ENCODE data around the gene STXBP2. TPM values are rescaled to one million over a fixed set of nuclear protein-coding genes. Genes with fewer than 3 reads are reported as not detected.

STXBP2 gene
- total and polyA plus RNA-seq, 9 of the 15 experiments (the other 6 are each of a cell fraction or from before 2014, with no cell fraction given) = 2.5 to 163 (median 71.3) TPM

DNA sequence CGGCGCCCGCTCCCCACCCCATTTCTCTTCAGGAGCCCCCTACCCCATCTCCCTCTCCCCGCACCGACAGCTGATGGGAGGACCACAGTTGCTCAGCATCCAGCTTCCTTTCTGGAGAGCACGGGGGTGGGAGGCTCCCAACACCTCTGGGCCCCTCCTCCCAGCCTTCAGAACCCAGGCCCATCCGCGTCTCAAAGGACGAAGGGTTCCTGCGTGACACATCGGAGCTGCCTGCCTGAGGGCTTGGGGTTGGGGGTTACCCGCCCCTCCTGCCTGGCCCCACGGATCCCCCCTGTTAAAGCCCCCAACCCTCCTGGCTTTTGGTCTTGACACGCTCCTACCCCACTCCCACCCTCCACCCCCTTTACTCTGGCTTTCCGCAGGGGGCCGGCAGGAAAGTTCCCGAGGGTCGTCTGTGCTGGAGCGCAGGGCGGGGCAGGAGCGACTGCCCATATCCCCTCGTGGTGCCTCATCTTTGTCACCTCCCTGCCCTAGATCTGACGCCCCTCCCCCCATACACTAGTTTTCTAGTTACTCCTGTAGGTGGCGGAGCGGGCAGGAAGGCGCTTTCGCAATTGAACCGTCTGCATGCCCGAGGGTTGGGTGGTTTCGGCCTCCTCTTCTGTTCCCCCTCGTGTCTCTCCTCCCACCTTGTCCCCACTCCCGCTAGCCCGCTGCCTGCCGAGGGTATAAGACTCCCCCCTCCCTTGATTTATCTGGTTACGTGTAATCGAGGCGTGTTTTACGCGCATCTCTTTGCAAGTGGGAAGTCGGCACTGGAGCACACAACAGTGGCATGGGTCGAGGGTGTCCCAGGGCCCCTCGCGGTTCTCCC, 44.6 kb downstream of the STXBP2 start (continued):
- TF ChIP-seq U2AF2 (optimal IDR thresholded peaks at IDR 0.05; ENCODE audit: low read depth, low read length) (no peak), FOXJ3 (CRISPR knock-in tag; IDR thresholded peaks at IDR 0.05) (no peak), ZNF217 (CRISPR knock-in tag; IDR thresholded peaks at IDR 0.05) (no peak), HCFC1 (IDR thresholded peaks at IDR 0.05; ENCODE audit: low read depth, low read length) (no peak), CBX1 (IDR thresholded peaks at IDR 0.05; ENCODE audit: low read depth) (peak; percentile 30; the same call in 1 of the 2 replicates), CREM (IDR thresholded peaks at IDR 0.05; ENCODE audit: low read depth) (no peak), KLF1 (tag; IDR thresholded peaks at IDR 0.05) (no peak), HDAC6 (IDR thresholded peaks at IDR 0.05; ENCODE audit: low read depth, low read length) (no peak), DNMT1 (IDR thresholded peaks at IDR 0.05) (no peak), NFE2L1 (tag; IDR thresholded peaks at IDR 0.05; ENCODE audit: borderline replicate concordance, low read depth) (no peak), KHSRP (IDR thresholded peaks at IDR 0.05) (no peak), FOSL1 (tag; conservative IDR thresholded peaks at IDR 0.05) (no peak), GATAD2A (IDR thresholded peaks at IDR 0.05) (no peak), CCAR2 (IDR thresholded peaks at IDR 0.05; ENCODE audit: low read depth, low read length) (no peak), RHOXF2B (CRISPR knock-in tag; conservative IDR thresholded peaks at IDR 0.05) (no peak)
- TF ChIP-seq, protein P1, sequence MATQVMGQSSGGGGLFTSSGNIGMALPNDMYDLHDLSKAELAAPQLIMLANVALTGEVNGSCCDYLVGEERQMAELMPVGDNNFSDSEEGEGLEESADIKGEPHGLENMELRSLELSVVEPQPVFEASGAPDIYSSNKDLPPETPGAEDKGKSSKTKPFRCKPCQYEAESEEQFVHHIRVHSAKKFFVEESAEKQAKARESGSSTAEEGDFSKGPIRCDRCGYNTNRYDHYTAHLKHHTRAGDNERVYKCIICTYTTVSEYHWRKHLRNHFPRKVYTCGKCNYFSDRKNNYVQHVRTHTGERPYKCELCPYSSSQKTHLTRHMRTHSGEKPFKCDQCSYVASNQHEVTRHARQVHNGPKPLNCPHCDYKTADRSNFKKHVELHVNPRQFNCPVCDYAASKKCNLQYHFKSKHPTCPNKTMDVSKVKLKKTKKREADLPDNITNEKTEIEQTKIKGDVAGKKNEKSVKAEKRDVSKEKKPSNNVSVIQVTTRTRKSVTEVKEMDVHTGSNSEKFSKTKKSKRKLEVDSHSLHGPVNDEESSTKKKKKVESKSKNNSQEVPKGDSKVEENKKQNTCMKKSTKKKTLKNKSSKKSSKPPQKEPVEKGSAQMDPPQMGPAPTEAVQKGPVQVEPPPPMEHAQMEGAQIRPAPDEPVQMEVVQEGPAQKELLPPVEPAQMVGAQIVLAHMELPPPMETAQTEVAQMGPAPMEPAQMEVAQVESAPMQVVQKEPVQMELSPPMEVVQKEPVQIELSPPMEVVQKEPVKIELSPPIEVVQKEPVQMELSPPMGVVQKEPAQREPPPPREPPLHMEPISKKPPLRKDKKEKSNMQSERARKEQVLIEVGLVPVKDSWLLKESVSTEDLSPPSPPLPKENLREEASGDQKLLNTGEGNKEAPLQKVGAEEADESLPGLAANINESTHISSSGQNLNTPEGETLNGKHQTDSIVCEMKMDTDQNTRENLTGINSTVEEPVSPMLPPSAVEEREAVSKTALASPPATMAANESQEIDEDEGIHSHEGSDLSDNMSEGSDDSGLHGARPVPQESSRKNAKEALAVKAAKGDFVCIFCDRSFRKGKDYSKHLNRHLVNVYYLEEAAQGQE (IDR thresholded peaks at IDR 0.05; ENCODE audit: borderline replicate concordance) = 0 out of 2 replicates have a peak, but pooled peaks have one; percentile 11
- TF ChIP-seq, protein P1 (CRISPR knock-in tag; IDR thresholded peaks at IDR 0.05; ENCODE audit: low read depth) = no peak
- TF ChIP-seq, protein P2, sequence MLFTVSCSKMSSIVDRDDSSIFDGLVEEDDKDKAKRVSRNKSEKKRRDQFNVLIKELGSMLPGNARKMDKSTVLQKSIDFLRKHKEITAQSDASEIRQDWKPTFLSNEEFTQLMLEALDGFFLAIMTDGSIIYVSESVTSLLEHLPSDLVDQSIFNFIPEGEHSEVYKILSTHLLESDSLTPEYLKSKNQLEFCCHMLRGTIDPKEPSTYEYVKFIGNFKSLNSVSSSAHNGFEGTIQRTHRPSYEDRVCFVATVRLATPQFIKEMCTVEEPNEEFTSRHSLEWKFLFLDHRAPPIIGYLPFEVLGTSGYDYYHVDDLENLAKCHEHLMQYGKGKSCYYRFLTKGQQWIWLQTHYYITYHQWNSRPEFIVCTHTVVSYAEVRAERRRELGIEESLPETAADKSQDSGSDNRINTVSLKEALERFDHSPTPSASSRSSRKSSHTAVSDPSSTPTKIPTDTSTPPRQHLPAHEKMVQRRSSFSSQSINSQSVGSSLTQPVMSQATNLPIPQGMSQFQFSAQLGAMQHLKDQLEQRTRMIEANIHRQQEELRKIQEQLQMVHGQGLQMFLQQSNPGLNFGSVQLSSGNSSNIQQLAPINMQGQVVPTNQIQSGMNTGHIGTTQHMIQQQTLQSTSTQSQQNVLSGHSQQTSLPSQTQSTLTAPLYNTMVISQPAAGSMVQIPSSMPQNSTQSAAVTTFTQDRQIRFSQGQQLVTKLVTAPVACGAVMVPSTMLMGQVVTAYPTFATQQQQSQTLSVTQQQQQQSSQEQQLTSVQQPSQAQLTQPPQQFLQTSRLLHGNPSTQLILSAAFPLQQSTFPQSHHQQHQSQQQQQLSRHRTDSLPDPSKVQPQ (CRISPR knock-in tag; IDR thresholded peaks at IDR 0.05; ENCODE audit: borderline replicate concordance) = no peak
